ENCODE measurements around the gene DENND6B.

DENND6B gene

DNA sequence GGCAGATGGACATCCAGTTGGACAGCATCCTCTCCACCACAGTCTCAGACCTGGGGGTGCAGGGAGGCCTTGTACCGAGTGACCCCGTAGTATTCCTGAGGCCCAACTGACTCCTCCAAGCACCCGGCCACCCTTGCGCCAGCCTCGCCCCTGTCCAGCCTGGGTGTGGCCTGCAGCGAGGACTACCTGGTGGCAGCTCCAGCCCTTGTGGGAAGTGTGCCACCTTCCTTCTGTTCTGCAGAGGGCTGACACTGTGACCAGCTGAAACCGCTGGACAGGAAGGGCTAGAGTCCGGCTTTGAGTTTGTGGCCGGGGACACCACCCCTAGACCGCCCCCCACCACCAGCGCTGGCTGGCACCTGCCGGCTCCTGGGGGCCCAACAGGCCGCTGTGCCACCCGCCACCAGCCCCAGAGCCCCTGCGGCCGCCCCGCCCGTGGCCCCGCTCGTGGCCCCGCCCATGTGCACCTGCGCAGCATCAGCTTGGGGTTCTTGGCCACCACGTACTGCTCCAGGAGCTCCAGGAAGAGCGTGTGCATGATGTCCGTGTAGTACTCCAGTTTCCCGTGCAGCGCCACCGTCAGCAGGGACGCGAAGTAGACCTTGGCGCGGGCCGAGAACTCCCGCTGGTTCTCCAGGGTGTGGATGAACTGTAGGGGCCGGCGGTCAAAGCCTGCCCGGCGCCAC, 46.6 kb downstream of the DENND6B start:
- ChIA-PET CTCF (interaction anchor here (0.6 kb wide), 1 partner anchor 45 kb away, joined by 3 read pairs; no protein-coding TSS in a partner anchor), POLR2A (ENCODE audit: low non-redundant PET) (no interaction called here)
- TF ChIP-seq, protein P1, sequence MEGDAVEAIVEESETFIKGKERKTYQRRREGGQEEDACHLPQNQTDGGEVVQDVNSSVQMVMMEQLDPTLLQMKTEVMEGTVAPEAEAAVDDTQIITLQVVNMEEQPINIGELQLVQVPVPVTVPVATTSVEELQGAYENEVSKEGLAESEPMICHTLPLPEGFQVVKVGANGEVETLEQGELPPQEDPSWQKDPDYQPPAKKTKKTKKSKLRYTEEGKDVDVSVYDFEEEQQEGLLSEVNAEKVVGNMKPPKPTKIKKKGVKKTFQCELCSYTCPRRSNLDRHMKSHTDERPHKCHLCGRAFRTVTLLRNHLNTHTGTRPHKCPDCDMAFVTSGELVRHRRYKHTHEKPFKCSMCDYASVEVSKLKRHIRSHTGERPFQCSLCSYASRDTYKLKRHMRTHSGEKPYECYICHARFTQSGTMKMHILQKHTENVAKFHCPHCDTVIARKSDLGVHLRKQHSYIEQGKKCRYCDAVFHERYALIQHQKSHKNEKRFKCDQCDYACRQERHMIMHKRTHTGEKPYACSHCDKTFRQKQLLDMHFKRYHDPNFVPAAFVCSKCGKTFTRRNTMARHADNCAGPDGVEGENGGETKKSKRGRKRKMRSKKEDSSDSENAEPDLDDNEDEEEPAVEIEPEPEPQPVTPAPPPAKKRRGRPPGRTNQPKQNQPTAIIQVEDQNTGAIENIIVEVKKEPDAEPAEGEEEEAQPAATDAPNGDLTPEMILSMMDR (conservative IDR thresholded peaks at IDR 0.05; ENCODE audit: low read depth): no peak
- DNase-seq (ENCODE audit: low spot score): no peak
- peak overlapping the region; percentile 91 for H3K27ac ChIP-seq

DNA sequence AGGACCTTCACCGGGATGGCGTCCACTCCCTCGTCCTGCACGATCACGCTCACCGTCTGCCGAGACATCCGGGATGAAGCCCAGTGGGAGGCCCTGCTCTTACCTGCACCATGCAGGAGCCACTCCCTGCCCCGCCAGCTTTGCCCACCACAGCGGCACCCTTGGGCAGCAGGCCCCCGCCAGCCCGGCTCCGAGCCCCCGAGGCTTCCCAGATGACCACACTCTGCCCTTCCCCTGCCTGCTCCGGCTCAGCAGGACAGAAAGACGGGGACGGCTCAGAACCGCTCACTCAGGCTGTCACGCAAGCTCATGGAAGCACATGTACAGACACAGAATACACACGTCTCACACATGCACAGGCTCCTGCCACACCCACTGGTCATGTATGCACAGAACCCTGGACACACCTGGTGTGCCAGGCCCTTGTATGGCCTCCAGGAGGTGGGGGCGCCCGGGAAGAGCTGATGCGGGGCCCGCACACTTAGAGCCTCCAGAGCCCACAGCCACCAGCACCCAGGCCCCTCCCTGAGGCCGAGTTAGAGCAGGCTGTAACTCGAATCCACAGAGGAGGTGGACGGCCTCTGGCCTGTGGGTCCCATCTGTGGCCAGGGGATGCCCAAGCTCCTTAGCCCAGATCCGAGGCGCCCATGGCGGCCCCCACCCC, 47.7 kb downstream of the DENND6B start:
- POLR2A ChIA-PET (ENCODE audit: low non-redundant PET): no interaction called here
- peak overlapping the region; percentile 91 for H3K27ac ChIP-seq
- DNase-seq (ENCODE audit: low spot score): no peak
- TF ChIP-seq, protein P1 (conservative IDR thresholded peaks at IDR 0.05; ENCODE audit: low read depth): no peak
- CTCF ChIA-PET: interaction anchor here (0.6 kb wide), 1 partner anchor 63 kb away, joined by 3 read pairs; no protein-coding TSS in a partner anchor

DNA sequence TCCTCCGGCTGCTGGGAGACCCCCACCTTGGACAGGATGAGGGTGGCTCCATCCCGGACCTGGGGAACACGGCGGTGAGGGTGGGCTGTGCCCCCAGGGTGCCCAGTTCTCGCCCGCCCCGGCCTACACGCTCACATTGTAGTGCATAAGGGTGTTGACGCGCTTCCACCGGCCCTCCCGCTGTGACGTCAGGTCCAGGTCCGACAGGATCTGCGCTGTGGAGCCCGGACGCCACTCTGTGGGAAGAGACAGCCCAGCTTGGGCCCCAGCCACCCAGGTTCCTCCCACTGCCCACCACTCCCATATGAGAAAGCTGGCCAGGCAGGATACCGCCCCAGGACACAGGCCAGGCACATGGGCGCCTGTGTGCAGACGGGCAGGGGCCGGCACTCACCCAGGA, 48.4 kb downstream of the DENND6B start:
- TF ChIP-seq, protein P1 (conservative IDR thresholded peaks at IDR 0.05; ENCODE audit: low read depth): no peak
- peak overlapping the region; percentile 91 for H3K27ac ChIP-seq
- no peak for DNase-seq (ENCODE audit: low spot score)
- ChIA-PET CTCF (interaction anchor here (0.6 kb wide), 1 partner anchor 64 kb away, joined by 3 read pairs; no protein-coding TSS in a partner anchor), POLR2A (ENCODE audit: low non-redundant PET) (no interaction called here)

- DNase-seq (ENCODE audit: low spot score): no peak
- TF ChIP-seq, protein P1 (conservative IDR thresholded peaks at IDR 0.05; ENCODE audit: low read depth): no peak
- ChIA-PET CTCF (no interaction called here), POLR2A (ENCODE audit: low non-redundant PET) (no interaction called here)
- peak overlapping the region; percentile 91 for H3K27ac ChIP-seq
Measured at GRCh38 chr22:50277761-50278160, 49.1 kb downstream of the DENND6B start.

DNA sequence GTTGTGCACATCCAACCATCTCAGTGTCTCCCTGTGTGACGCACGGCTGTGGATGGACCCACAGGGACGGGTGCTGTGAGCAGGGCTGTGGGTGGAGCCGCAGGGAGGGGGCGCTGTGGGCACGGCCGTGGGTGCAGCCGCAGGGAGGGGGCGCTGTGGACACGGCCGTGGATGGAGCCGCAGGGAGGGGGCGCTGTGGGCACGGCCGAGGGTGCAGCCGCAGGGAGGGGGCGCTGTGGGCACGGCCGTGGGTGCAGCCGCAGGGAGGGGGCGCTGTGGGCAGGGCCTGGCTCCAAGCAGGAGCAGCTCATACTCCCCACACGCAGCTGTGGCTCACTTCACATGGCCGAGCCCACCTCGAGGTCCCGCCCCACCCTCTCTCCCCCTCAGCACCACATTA, 50.7 kb downstream of the DENND6B start:
- peak overlapping the region; percentile 91 for H3K27ac ChIP-seq
- TF ChIP-seq, protein P1 (conservative IDR thresholded peaks at IDR 0.05; ENCODE audit: low read depth): peak; percentile 2; the same call in 1 of the 2 replicates
- ChIA-PET POLR2A (ENCODE audit: low non-redundant PET) (no interaction called here), CTCF (interaction anchor here (0.6 to 1.5 kb wide), 4 partner anchors 23 to 113 kb away, joined by 3 to 6 read pairs (median 4); partner anchors contain the start of gene DENND6B)
- DNase-seq (ENCODE audit: low spot score): no peak

GRCh38 chr22:50275181-50276055, 51.4 kb downstream of the DENND6B start:
- ChIA-PET CTCF (interaction anchor here (0.6 to 1.5 kb wide), 4 partner anchors 22 to 52 kb away, joined by 3 to 6 read pairs (median 4); partner anchors contain the start of gene DENND6B), POLR2A (ENCODE audit: low non-redundant PET) (no interaction called here)
- no peak for DNase-seq (ENCODE audit: low spot score)
- TF ChIP-seq, protein P1 (conservative IDR thresholded peaks at IDR 0.05; ENCODE audit: low read depth): no peak
- H3K27ac ChIP-seq: peak overlapping the region; percentile 65

Measured in RWPE1 (cell line).